ENCODE measurements around the gene LPCAT3. TPM values are rescaled to one million over a fixed set of nuclear protein-coding genes. Genes with fewer than 3 reads are reported as not detected.

Gene LPCAT3
- total and polyA plus RNA-seq, 2 of the 13 experiments (the other 11 are each of a cell fraction or from before 2014, with no cell fraction given), result 44.5 to 64.3 TPM

GRCh38 chr12:6929466-6930452, 88.5 kb downstream of the LPCAT3 start:
- intact Hi-C loops (cut with micrococcal nuclease; ENCODE audit: unreplicated experiment), result loop anchor here (5.0 kb wide), 1 partner anchor 183 kb away; no protein-coding TSS in a partner anchor
- H3K27ac ChIP-seq (ENCODE audit: extremely low read length, insufficient read depth, low read length), result peak overlapping the region; percentile 54

More at GRCh38 chr12:6929466-6930452, 88.5 kb downstream of the LPCAT3 start:
- peaks cover 7 to 10% of the 10 kb centered on the region in 2 experiments for H3K36me3 ChIP-seq (replicated peaks in 1 of 2; ENCODE audit: control insufficient read depth in 1 of 2, insufficient read depth in 2 of 2, low read length in 2 of 2)
- H4K20me1 ChIP-seq (ENCODE audit: insufficient read depth, low read length), result no peaks in the 10 kb centered on the region
- peak overlapping the region; percentile 82 to 93 (median 90) for H3K4me3 ChIP-seq (replicated peaks in 1 of 3; ENCODE audit: insufficient read depth in 1 of 3, low read depth in 2 of 3, low read length in 3 of 3)
- ChIA-PET CTCF (ENCODE audit: low intra/inter-chr PET ratio, low total read pairs) (no interaction called here), POLR2A (interaction anchor here (0.7 to 2.7 kb wide), 7 partner anchors 8 to 60 kb away, joined by 3 to 24 read pairs (median 4); partner anchors contain the start of genes C12orf57 and RNU7-1)
- no peak for DNase-seq (ENCODE audit: low spot score)
- no peaks in the 10 kb centered on the region for H3K9me3 ChIP-seq (ENCODE audit: low read length)
- H3K79me2 ChIP-seq (ENCODE audit: insufficient read depth, low read length), result peaks cover 30% of the 10 kb centered on the region
- H3K4me1 ChIP-seq (ENCODE audit: insufficient read depth, low read length), result peaks cover 57% of the 10 kb centered on the region
- H3K9ac ChIP-seq (ENCODE audit: insufficient read depth, low read depth, low read length), result peak overlapping the region; percentile 81
- no peak for ATAC-seq
- H3K4me2 ChIP-seq (ENCODE audit: low read depth, low read length), result peak overlapping the region; percentile 88
- no peak overlapping the region for H2AFZ ChIP-seq (ENCODE audit: low read length)
- 45% methylated on average over 4 of the region's 7 CpGs for WGBS (ENCODE audit: low lambda C conversion rate)
- no peaks in the 10 kb centered on the region; a peak in 1 of 5 replicates for H3K27me3 ChIP-seq (ENCODE audit: control insufficient read depth in 1 of 2, insufficient read depth in 2 of 2, low read length in 2 of 2)
- in situ Hi-C loops (cut with HindIII; ENCODE audit: extremely low pct_ligation_motif_present, low pct_unique_long_range_greater_than_20kb), result no loop called here
- no peak for FAIRE-seq
- TF ChIP-seq, protein P1, sequence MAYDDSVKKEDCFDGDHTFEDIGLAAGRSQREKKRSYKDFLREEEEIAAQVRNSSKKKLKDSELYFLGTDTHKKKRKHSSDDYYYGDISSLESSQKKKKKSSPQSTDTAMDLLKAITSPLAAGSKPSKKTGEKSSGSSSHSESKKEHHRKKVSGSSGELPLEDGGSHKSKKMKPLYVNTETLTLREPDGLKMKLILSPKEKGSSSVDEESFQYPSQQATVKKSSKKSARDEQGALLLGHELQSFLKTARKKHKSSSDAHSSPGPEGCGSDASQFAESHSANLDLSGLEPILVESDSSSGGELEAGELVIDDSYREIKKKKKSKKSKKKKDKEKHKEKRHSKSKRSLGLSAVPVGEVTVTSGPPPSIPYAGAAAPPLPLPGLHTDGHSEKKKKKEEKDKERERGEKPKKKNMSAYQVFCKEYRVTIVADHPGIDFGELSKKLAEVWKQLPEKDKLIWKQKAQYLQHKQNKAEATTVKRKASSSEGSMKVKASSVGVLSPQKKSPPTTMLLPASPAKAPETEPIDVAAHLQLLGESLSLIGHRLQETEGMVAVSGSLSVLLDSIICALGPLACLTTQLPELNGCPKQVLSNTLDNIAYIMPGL (CRISPR knock-in tag; IDR thresholded peaks at IDR 0.05; ENCODE audit: borderline replicate concordance in 1 of 2, low read depth in 1 of 2), result no peak
- TF ChIP-seq, protein P2, sequence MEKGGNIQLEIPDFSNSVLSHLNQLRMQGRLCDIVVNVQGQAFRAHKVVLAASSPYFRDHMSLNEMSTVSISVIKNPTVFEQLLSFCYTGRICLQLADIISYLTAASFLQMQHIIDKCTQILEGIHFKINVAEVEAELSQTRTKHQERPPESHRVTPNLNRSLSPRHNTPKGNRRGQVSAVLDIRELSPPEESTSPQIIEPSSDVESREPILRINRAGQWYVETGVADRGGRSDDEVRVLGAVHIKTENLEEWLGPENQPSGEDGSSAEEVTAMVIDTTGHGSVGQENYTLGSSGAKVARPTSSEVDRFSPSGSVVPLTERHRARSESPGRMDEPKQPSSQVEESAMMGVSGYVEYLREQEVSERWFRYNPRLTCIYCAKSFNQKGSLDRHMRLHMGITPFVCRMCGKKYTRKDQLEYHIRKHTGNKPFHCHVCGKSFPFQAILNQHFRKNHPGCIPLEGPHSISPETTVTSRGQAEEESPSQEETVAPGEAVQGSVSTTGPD (CRISPR knock-in tag; IDR thresholded peaks at IDR 0.05), result no peak
- no peak for TF ChIP-seq HCFC1 (IDR thresholded peaks at IDR 0.05; ENCODE audit: low read depth, low read length)
- no peak for TF ChIP-seq RARG (CRISPR knock-in tag; IDR thresholded peaks at IDR 0.05; ENCODE audit: low read depth)
- TF ChIP-seq SRY (CRISPR knock-in tag; IDR thresholded peaks at IDR 0.05), result no peak
- no peak for TF ChIP-seq PHF8 (CRISPR knock-in tag; IDR thresholded peaks at IDR 0.05)
- TF ChIP-seq SYNCRIP (IDR thresholded peaks at IDR 0.05; ENCODE audit: insufficient read depth, low read depth, low read length), result no peak
- TF ChIP-seq ZNF143 (CRISPR knock-in tag; IDR thresholded peaks at IDR 0.05), result no peak
- no peak for TF ChIP-seq ZNF720 (CRISPR knock-in tag; IDR thresholded peaks at IDR 0.05)
- no peak for TF ChIP-seq PHB2 (IDR thresholded peaks at IDR 0.05; ENCODE audit: partially characterized antibody)
- TF ChIP-seq ZNF792 (CRISPR knock-in tag; IDR thresholded peaks at IDR 0.05), result no peak
- no peak for TF ChIP-seq BCL3 (CRISPR knock-in tag; IDR thresholded peaks at IDR 0.05)
- TF ChIP-seq NFYB (CRISPR knock-in tag; IDR thresholded peaks at IDR 0.05), result no peak
- no peak for TF ChIP-seq ZNF652 (CRISPR knock-in tag; IDR thresholded peaks at IDR 0.05; ENCODE audit: borderline replicate concordance, low read depth)
- TF ChIP-seq AGO2 (optimal IDR thresholded peaks at IDR 0.05; ENCODE audit: low read depth, low read length), result no peak
- no peak for TF ChIP-seq NFE2L1 (CRISPR knock-in tag; IDR thresholded peaks at IDR 0.05; ENCODE audit: borderline replicate concordance)
- no TSS peak for BruUV-seq (replicated peaks)

Measured in HepG2 (cell line).